Stimulated activated CD8-positive, alpha-beta memory T cell treated with anti-CD3 and anti-CD28 coated beads, Interleukin-12 subunit alpha, Interleukin-12 subunit beta, amount 100 ng/mL, for 24 hours (primary cell): ENCODE measurements around the gene ZDHHC9.

Experiments used
- DNase-seq: peaks from one replicate; pipeline ENCODE4 v3.0.0-alpha.2; 2020; ENCODE audit errors: extremely low read depth

Gene ZDHHC9

GRCh38 chrX:129823115-129823514 is 20.6 kb downstream of the ZDHHC9 start:
- DNase-seq = no peak

- no peak for DNase-seq
Observed at GRCh38 chrX:129818123-129818522, 25.6 kb downstream of the ZDHHC9 start.

- no peak for DNase-seq
Observed at GRCh38 chrX:129813662-129814368, 29.9 kb downstream of the ZDHHC9 start.

GRCh38 chrX:129808829-129809796 is 34.6 kb downstream of the ZDHHC9 start:
- DNase-seq = no peak

GRCh38 chrX:129808158-129808828 is 35.4 kb downstream of the ZDHHC9 start:
- no peak for DNase-seq

GRCh38 chrX:129804806-129805205 is 38.9 kb downstream of the ZDHHC9 start:
- no peak for DNase-seq

- DNase-seq = no peak
Observed at GRCh38 chrX:129802863-129803262, 40.8 kb downstream of the ZDHHC9 start.

GRCh38 chrX:129800186-129800585 is 43.5 kb downstream of the ZDHHC9 start:
- DNase-seq = no peak

GRCh38 chrX:129798888-129799287 is 44.8 kb downstream of the ZDHHC9 start:
- no peak for DNase-seq

GRCh38 chrX:129798456-129798855 is 45.2 kb downstream of the ZDHHC9 start:
- no peak for DNase-seq

- no peak for DNase-seq
Observed at GRCh38 chrX:129797251-129797906, 46.3 kb downstream of the ZDHHC9 start.

- DNase-seq = no peak
Observed at GRCh38 chrX:129795584-129795983, 48.1 kb downstream of the ZDHHC9 start.

- DNase-seq = no peak
Observed at GRCh38 chrX:129793604-129794191, 50.0 kb downstream of the ZDHHC9 start.

GRCh38 chrX:129792586-129793291 is 50.9 kb downstream of the ZDHHC9 start:
- DNase-seq = no peak

- no peak for DNase-seq
Observed at GRCh38 chrX:129791961-129792570, 51.6 kb downstream of the ZDHHC9 start.

- no peak for DNase-seq
Observed at GRCh38 chrX:129791336-129791735, 52.4 kb downstream of the ZDHHC9 start.

- DNase-seq = no peak
Observed at GRCh38 chrX:129790808-129791207, 52.9 kb downstream of the ZDHHC9 start.

- no peak for DNase-seq
Observed at GRCh38 chrX:129790146-129790545, 53.5 kb downstream of the ZDHHC9 start.

- no peak for DNase-seq
Observed at GRCh38 chrX:129788527-129788926, 55.2 kb downstream of the ZDHHC9 start.

- DNase-seq = no peak
Observed at GRCh38 chrX:129787336-129788055, 56.2 kb downstream of the ZDHHC9 start.
